ENCODE measurements around the gene ARL5C. TPM values are rescaled to one million over a fixed set of nuclear protein-coding genes. Genes with fewer than 3 reads are reported as not detected.
"Not testable (repeated sequence)": the region's sequence is repeated elsewhere in the genome, so short reads cannot be mapped to it uniquely, and the experiment has no call there.

The ARL5C gene
- total RNA-seq, 1 experiment from 2014 or later: not detected

- TF ChIP-seq CTCF (conservative IDR thresholded peaks at IDR 0.05): no peak
- H2BK120ac ChIP-seq (ENCODE audit: low read depth, low read length, poor library complexity, severe bottlenecking): no peak overlapping the region
- H3K18ac ChIP-seq (ENCODE audit: insufficient read length, low read depth, low read length): no peak overlapping the region
- no peak overlapping the region for H3T11ph ChIP-seq (ENCODE audit: low read length)
- H3K9me3 ChIP-seq (ENCODE audit: control insufficient read depth, low read depth, low read length): no peaks in the 10 kb centered on the region
- no peaks in the 10 kb centered on the region for H4K20me1 ChIP-seq (ENCODE audit: control insufficient read depth, insufficient read depth, insufficient read length)
- H3K27ac ChIP-seq (ENCODE audit: insufficient read length, low read depth, low read length): no peak overlapping the region
- peaks cover 8 to 9% of the 10 kb centered on the region in 2 experiments; a peak in 3 of 4 replicates for H3K4me1 Mint-ChIP-seq
- H3K23me2 ChIP-seq (ENCODE audit: insufficient read length, low read depth, low read length, poor library complexity, severe bottlenecking): no peaks in the 10 kb centered on the region
- no peak overlapping the region for H2AFZ ChIP-seq (ENCODE audit: low read length)
- no peak overlapping the region for H2BK5ac ChIP-seq (ENCODE audit: insufficient read length, low read length)
- no peaks in the 10 kb centered on the region for H3K79me2 ChIP-seq (ENCODE audit: insufficient read depth, low read length)
- H2BK12ac ChIP-seq (ENCODE audit: insufficient read length, low read depth, low read length): no peak overlapping the region
- no peak for DNase-seq
- no peaks in the 10 kb centered on the region for H3K27me3 ChIP-seq (ENCODE audit: insufficient read depth, low read length)
- no peak overlapping the region for H3K23ac ChIP-seq (ENCODE audit: insufficient read length, low read depth, low read length)
- H4K8ac ChIP-seq (replicated peaks; ENCODE audit: insufficient read length, low read depth, low read length): no peak overlapping the region
- H3K9ac ChIP-seq (ENCODE audit: extremely low read depth, insufficient read length, low read length): no peak overlapping the region
- no peak overlapping the region for H3K56ac ChIP-seq (ENCODE audit: insufficient read length, low read depth, low read length)
- peaks cover 7% of the 10 kb centered on the region for H3K27me3 Mint-ChIP-seq (ENCODE audit: low read depth)
- no peak overlapping the region for H3K14ac ChIP-seq (ENCODE audit: insufficient read depth, low read length)
- no peak overlapping the region for H3K4ac ChIP-seq (ENCODE audit: low read depth, low read length)
- no peak overlapping the region for H3K4me2 ChIP-seq (ENCODE audit: insufficient read depth, insufficient read length, low read length)
- H2BK20ac ChIP-seq (ENCODE audit: low read depth, low read length, poor library complexity, severe bottlenecking): no peak overlapping the region
- no peak overlapping the region for H4K91ac ChIP-seq (ENCODE audit: insufficient read length, low read depth, low read length)
- H2BK15ac ChIP-seq (ENCODE audit: low read depth, low read length): no peak overlapping the region
- no peak overlapping the region; a peak in 1 of 7 replicates for H3K27ac Mint-ChIP-seq
- no peaks in the 10 kb centered on the region for H3K9me3 Mint-ChIP-seq
- H4K5ac ChIP-seq (ENCODE audit: insufficient read length, low read depth, low read length): no peak overlapping the region
- H2AK5ac ChIP-seq (ENCODE audit: insufficient read length, low read length): no peak overlapping the region
- H3K4me1 ChIP-seq (ENCODE audit: insufficient read depth, low read length): no peaks in the 10 kb centered on the region; the same call in 1 of the 2 replicates
- no peak overlapping the region for H3K4me3 Mint-ChIP-seq
- no CpG with 5 or more reads among the region's 3 CpGs for WGBS (ENCODE audit: extremely low coverage, insufficient read length, low lambda C conversion rate)
- no peaks in the 10 kb centered on the region; a peak in 2 of 7 replicates for H3K36me3 Mint-ChIP-seq (ENCODE audit: insufficient read depth in 1 of 3, low read depth in 3 of 3)
- no peaks in the 10 kb centered on the region for H3K79me1 ChIP-seq (ENCODE audit: insufficient read depth, low read depth, low read length, poor library complexity, severe bottlenecking)
Measured at GRCh38 chr17:39130205-39130604, 35.8 kb downstream of the ARL5C start.

- H3K9me3 ChIP-seq (ENCODE audit: control insufficient read depth, low read depth, low read length); H2BK15ac ChIP-seq (ENCODE audit: low read depth, low read length); H3K23ac ChIP-seq (ENCODE audit: insufficient read length, low read depth, low read length); DNase-seq; H2BK12ac ChIP-seq (ENCODE audit: insufficient read length, low read depth, low read length); H3K23me2 ChIP-seq (ENCODE audit: insufficient read length, low read depth, low read length, poor library complexity, severe bottlenecking); H3K14ac ChIP-seq (ENCODE audit: insufficient read depth, low read length); H3T11ph ChIP-seq (ENCODE audit: low read length); H4K5ac ChIP-seq (ENCODE audit: insufficient read length, low read depth, low read length); H2BK5ac ChIP-seq (ENCODE audit: insufficient read length, low read length); H3K27ac ChIP-seq (ENCODE audit: insufficient read length, low read depth, low read length); H3K4me1 ChIP-seq (ENCODE audit: insufficient read depth, low read length); H3K4ac ChIP-seq (ENCODE audit: low read depth, low read length); H3K27ac Mint-ChIP-seq; H3K79me1 ChIP-seq (ENCODE audit: insufficient read depth, low read depth, low read length, poor library complexity, severe bottlenecking); H3K27me3 ChIP-seq (ENCODE audit: insufficient read depth, low read length); H3K9ac ChIP-seq (ENCODE audit: extremely low read depth, insufficient read length, low read length); H3K36me3 Mint-ChIP-seq (ENCODE audit: insufficient read depth in 1 of 3, low read depth in 3 of 3); H3K79me2 ChIP-seq (ENCODE audit: insufficient read depth, low read length); H2AK5ac ChIP-seq (ENCODE audit: insufficient read length, low read length); H3K4me3 Mint-ChIP-seq; H2BK20ac ChIP-seq (ENCODE audit: low read depth, low read length, poor library complexity, severe bottlenecking); H3K18ac ChIP-seq (ENCODE audit: insufficient read length, low read depth, low read length); H3K56ac ChIP-seq (ENCODE audit: insufficient read length, low read depth, low read length); H4K91ac ChIP-seq (ENCODE audit: insufficient read length, low read depth, low read length); H4K20me1 ChIP-seq (ENCODE audit: control insufficient read depth, insufficient read depth, insufficient read length); H2AFZ ChIP-seq (ENCODE audit: low read length); H3K27me3 Mint-ChIP-seq (ENCODE audit: low read depth); H2BK120ac ChIP-seq (ENCODE audit: low read depth, low read length, poor library complexity, severe bottlenecking); H3K4me1 Mint-ChIP-seq; H4K8ac ChIP-seq (replicated peaks; ENCODE audit: insufficient read length, low read depth, low read length); H3K4me2 ChIP-seq (ENCODE audit: insufficient read depth, insufficient read length, low read length); H3K9me3 Mint-ChIP-seq: not testable (repeated sequence)
- WGBS (ENCODE audit: extremely low coverage, insufficient read length, low lambda C conversion rate): no CpG with 5 or more reads among the region's 6 CpGs
Measured at GRCh38 chr17:39129544-39129943, 36.4 kb downstream of the ARL5C start.
